ENCODE data around the gene LIN9.
A peak's percentile ranks its signal among the peaks of the same experiment; 100 is the strongest.

The LIN9 gene

DNA sequence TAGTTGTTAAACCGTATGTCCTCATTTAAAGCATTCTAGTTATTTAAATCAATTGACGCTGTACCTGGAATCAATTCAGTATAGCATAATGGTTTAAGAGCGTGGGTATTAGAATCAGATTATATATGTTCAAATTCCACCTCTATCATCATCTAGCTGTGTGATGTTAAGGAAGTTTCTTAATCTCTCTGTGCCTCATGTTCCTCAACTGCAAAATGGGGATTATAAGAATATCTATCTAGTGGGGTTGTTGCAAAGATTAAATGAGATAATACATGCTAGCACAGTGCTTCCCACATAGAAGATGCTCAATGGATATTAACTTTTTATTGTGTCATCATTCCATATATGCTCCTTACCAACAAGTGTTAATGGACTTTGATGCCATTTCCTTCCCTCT, 69.5 kb downstream of the LIN9 start:
- Mint-ChIP-seq H3K4me3 (no peak overlapping the region), H3K4me1 (no peaks in the 10 kb centered on the region), H3K27ac (no peak overlapping the region), H3K9me3 (no peaks in the 10 kb centered on the region), H3K27me3 (ENCODE audit: low read depth, poor library complexity) (no peaks in the 10 kb centered on the region), H3K36me3 (ENCODE audit: low read depth) (peaks cover 52% of the 10 kb centered on the region)
- TF ChIP-seq, protein P1, sequence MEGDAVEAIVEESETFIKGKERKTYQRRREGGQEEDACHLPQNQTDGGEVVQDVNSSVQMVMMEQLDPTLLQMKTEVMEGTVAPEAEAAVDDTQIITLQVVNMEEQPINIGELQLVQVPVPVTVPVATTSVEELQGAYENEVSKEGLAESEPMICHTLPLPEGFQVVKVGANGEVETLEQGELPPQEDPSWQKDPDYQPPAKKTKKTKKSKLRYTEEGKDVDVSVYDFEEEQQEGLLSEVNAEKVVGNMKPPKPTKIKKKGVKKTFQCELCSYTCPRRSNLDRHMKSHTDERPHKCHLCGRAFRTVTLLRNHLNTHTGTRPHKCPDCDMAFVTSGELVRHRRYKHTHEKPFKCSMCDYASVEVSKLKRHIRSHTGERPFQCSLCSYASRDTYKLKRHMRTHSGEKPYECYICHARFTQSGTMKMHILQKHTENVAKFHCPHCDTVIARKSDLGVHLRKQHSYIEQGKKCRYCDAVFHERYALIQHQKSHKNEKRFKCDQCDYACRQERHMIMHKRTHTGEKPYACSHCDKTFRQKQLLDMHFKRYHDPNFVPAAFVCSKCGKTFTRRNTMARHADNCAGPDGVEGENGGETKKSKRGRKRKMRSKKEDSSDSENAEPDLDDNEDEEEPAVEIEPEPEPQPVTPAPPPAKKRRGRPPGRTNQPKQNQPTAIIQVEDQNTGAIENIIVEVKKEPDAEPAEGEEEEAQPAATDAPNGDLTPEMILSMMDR (IDR thresholded peaks at IDR 0.05) = no peak
- DNase-seq = no peak

DNA sequence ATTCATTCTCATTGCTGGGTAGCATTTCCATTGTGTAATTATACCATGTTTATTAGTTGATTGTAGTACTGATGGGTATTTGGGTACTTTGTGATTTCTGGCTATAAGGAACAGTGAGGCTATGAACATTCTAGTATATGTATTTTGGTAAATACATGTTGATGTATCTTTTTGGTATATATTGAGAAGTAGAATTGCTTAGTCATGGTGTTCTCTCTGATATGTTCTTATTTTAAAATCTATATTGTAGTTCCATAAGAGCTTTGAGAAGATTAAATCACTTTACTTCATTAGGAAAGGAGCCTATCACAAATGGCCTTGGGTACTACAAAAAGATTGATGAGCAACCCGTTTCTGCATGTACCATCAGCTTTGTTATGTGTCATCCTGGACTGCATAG, 72.1 kb downstream of the LIN9 start:
- no peak overlapping the region for H3K27ac Mint-ChIP-seq
- TF ChIP-seq, protein P1 (IDR thresholded peaks at IDR 0.05) = no peak
- no peak overlapping the region for H3K4me3 Mint-ChIP-seq
- no peaks in the 10 kb centered on the region for H3K9me3 Mint-ChIP-seq
- no peaks in the 10 kb centered on the region for H3K4me1 Mint-ChIP-seq
- H3K36me3 Mint-ChIP-seq (ENCODE audit: low read depth) = peaks cover 38% of the 10 kb centered on the region
- DNase-seq = no peak
- H3K27me3 Mint-ChIP-seq (ENCODE audit: low read depth, poor library complexity) = no peaks in the 10 kb centered on the region

DNA sequence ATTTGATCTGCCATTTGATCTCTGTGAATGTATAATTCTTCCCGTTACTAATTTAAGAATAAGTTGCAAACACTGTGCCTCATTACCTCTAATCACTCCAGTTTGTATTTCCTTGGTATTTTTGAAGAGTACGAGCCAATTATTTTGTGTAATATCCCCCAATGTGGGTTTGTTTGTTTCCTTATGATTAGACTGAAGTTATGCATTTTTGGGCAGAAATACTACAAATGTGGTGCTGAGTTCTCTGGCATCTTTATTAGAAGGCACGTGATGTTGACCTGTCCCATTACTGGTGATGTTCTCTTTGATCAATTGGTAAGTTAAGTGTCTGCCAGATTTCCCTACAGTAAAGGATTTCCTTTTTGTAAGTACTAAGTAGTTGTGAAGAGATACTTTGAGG, 75.2 kb downstream of the LIN9 start:
- H3K4me3 Mint-ChIP-seq = no peak overlapping the region
- H3K36me3 Mint-ChIP-seq (ENCODE audit: low read depth) = peaks cover 36% of the 10 kb centered on the region
- no peaks in the 10 kb centered on the region for H3K4me1 Mint-ChIP-seq
- no peaks in the 10 kb centered on the region for H3K27me3 Mint-ChIP-seq (ENCODE audit: low read depth, poor library complexity)
- no peaks in the 10 kb centered on the region for H3K9me3 Mint-ChIP-seq
- DNase-seq = no peak
- no peak overlapping the region for H3K27ac Mint-ChIP-seq
- TF ChIP-seq, protein P1 (IDR thresholded peaks at IDR 0.05) = no peak

DNA sequence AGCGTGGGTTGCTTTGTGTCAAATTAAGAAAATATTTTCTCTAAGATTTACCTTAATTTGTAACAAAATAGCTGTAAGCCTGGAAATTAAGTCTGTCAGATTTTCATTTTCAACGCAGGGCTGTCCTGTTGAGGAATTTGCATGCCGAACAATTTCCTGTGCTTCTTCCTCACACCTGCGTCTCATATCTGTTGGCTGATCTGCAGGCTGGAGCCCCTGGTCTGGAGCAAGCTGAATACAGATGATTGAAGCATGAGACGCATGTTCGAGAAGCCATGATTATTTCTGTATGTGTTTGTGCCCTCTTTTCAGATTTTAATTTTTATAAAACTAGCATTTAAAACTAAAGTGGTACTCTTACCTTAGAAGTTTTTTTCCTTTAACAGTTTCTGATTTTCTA, 75.7 kb downstream of the LIN9 start:
- TF ChIP-seq, protein P1 (IDR thresholded peaks at IDR 0.05) = no peak
- no peak overlapping the region for H3K4me3 Mint-ChIP-seq
- no peak for DNase-seq
- peaks cover 31% of the 10 kb centered on the region for H3K36me3 Mint-ChIP-seq (ENCODE audit: low read depth)
- H3K27me3 Mint-ChIP-seq (ENCODE audit: low read depth, poor library complexity) = no peaks in the 10 kb centered on the region
- no peak overlapping the region for H3K27ac Mint-ChIP-seq
- H3K4me1 Mint-ChIP-seq = no peaks in the 10 kb centered on the region
- H3K9me3 Mint-ChIP-seq = no peaks in the 10 kb centered on the region

DNA sequence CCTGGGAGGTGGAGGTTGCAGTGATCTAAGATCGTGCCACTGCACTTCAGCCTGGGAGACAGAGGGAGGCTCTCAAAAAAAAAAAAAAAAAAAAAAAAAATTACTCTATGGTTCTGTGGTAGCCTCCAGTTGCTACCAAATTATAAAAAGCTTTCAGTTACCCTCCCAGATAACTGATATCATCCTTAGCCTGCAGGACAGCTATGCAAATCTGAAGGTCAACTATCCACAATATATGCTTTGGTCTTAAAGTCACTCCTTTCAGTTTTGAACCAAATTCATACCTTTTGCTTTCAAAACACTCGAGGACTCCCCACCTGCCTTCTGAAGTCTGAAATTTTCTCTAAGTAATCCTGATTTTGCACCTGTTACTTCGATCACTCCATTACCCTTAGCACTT, 82.4 kb downstream of the LIN9 start:
- peaks cover 14% of the 10 kb centered on the region for H3K4me1 Mint-ChIP-seq
- peaks cover 5% of the 10 kb centered on the region for H3K27me3 Mint-ChIP-seq (ENCODE audit: low read depth, poor library complexity)
- TF ChIP-seq, protein P1 (IDR thresholded peaks at IDR 0.05) = no peak
- no peaks in the 10 kb centered on the region for H3K9me3 Mint-ChIP-seq
- peaks cover 19% of the 10 kb centered on the region for H3K36me3 Mint-ChIP-seq (ENCODE audit: low read depth)
- no peak overlapping the region for H3K27ac Mint-ChIP-seq
- no peak overlapping the region for H3K4me3 Mint-ChIP-seq
- DNase-seq = no peak

DNA sequence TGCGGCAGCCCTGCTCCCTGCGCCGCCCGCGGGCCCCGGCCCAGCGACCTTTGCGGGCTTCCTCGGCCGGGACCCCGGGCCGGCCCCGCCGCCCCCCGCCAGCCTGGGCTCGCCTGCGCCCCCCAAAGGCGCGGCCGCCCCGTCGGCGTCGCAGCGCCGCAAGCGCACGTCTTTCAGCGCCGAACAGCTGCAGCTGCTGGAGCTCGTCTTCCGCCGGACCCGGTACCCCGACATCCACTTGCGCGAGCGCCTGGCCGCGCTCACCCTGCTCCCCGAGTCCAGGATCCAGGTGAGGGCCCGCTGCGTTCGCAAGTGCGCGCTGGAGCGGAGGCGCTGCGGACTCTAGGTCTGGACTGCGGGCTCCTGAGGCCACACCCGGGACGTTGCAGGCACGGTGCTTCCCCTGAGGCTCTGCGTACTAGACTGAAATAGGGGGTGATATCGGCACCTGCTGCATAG, 85.1 kb downstream of the LIN9 start:
- Mint-ChIP-seq H3K9me3 (no peaks in the 10 kb centered on the region), H3K27me3 (ENCODE audit: low read depth, poor library complexity) (peaks cover 5% of the 10 kb centered on the region), H3K4me3 (peak overlapping the region; percentile 87), H3K4me1 (peaks cover 32% of the 10 kb centered on the region), H3K36me3 (ENCODE audit: low read depth) (peaks cover 7% of the 10 kb centered on the region), H3K27ac (no peak overlapping the region)
- peak; percentile 62 for DNase-seq
- TF ChIP-seq, protein P1 (IDR thresholded peaks at IDR 0.05) = no peak

Data from nephron progenitor cell (in vitro differentiated cells).